C1 segment of cervical spinal cord (tissue), 14 donors: ENCODE data around the gene ATG10.

Experiments used
- DNase-seq, 14 donors: peaks; one replicate each; lab custom pipeline; 2025; lab: John Stamatoyannopoulos, UW

The ATG10 gene

DNA sequence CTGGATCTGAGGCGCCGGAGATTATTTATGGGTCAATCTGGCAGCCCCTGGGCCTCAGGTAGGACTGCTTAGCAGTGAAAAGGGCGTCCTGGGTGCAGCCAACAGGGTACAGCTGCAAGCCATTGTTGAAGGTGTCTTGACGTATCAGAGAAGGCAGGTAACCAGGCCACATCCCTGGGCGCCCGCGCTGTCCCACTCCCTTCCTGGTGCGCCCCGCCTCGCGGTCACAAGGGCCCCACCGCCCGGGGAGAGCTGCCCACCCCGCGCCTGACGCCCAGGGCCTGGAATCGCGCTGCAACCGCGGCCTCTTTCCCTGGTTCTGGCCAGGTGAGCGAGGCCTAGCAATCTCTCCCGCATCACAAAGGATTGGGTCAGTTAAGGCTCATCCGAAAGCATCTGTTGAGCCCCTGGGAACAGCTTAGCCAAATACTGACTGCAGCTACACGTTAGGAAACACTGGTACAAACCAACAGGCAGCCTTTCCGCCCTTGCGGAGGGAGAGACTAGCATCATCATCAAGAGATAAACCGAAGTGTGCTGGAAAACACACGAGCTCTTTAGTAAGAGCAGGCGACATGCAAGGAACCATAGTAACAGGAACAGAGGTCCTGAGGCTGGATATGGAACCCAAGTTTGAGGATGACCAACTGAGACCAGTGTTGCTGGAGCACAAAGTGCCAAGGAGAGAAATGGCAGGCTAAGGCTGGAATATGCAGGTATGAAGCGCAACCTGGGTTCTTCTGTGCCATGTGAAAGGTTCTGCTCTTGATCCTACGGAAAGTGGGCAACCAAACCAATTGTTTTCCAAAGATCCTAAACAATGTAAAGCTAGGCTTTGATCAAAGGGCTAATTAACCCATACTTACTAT lies 302.8 kb downstream of the ATG10 start:
- no peak for DNase-seq

DNA sequence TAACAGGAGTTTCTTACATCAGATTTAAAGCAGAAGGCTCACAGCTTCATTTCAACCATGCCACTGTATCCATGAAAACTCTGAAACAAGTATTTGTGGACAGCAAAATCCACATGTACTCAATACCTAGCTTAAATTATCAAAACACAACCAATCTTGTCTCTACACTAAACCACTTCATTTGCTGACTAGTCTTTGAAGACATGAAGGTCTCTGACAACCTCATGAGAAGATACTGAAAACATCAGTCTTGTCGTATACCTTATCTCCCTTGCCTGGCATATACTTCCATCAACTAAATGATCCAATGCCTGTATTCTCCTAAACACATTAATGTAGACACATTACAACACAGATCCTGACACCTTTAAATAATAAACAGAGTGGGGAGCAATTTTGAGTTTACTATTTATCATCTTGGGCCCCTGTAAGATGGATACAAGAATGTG lies 303.4 kb downstream of the ATG10 start:
- DNase-seq: no peak

DNA sequence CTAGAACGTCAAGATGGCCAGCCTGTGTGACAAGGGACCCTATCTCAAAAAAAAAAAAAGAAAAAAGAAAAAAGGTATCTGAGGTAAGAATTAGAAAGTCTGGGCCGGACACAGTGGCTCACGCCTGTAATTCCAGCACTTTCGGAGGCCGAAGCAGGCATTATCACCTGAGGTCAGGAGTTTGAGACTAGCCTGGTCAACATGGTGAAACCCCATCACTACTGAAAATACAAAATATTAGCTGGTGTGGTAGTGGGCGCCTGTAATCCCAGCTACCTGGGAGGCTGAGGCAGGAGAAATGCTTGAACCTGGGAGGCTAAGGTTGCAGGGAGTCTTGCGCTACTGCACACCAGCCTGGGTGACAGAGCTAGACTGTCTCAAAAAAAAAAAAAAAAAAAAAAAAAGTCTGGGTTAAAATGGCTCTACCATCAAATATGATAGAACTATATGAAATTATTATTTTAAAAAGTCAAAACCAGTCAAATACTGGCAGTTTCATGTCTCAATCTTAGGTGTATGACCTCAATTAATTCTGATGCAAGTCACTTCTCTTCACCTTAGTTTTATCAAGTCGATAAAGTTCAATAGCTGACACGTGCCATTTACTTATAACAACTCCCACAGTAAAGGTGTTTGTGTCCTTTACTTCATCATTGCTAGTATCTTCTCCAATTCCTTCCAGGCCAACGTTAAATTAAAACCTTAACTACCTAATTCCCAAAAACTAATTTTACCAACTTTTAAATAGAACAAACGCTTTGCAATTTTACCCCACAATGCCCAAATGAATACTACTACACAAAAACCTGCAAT lies 305.2 kb downstream of the ATG10 start:
- DNase-seq: no peak

DNA sequence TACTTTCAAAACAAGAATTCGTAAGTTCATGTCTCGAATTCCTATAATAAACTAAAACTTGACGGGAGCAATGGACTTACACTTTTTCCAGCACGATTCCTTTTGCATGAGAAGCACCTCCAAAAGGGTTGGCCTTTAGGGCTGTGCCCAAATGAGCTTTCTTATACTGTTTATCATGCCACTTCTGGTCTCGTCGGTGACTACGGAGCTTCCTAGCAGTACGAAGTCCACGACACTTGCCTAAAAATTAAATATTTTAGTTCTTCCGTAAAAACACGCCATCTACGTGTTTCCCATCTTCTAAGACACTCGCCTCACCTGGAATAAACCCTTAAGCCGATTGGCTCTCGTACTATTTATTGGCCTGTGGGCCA lies 305.8 kb downstream of the ATG10 start:
- no peak for DNase-seq

DNA sequence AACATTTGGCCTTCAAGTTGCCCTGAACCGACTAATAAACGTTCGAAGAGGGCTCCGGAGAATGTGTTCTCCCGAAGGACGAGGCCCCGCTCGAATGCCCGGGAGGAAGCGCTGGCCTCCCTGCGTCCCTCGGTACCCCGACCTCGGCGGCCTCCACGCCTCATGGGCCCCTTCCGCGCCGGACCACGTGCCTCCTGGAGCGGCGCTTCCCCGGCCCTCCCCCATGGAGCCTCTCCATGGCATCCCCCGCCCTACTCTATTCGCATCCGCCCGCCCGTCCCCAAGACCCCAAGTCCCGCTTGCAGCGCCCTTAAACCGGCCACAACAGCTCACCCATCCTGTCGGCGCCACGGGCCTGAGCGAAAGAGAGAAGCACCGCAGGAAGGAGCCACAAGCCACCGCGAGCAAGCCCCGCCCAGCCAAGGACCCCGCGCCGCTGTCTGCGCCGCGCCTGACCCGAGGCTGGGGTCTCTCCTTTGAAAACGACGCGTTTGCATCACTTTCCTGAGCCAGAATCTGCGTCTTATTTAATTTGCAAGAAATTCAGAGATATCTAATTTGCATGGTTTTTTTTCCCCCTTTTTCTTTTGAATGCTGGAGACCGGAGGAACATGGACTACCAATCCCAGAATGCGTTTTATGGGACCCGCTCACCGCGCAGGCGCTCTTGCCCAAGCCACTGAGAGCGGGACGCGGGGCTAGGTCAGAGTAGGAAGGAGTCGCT lies 306.3 kb downstream of the ATG10 start, which contains the start of gene RPS23:
Gene RPS23, minus strand, starts transcription at position 368 of the 724 bp plus-strand sequence. Its CDS starts 31 bp downstream, at position 337.
- DNase-seq: peak; percentile 67 to 98 (median 94)

DNA sequence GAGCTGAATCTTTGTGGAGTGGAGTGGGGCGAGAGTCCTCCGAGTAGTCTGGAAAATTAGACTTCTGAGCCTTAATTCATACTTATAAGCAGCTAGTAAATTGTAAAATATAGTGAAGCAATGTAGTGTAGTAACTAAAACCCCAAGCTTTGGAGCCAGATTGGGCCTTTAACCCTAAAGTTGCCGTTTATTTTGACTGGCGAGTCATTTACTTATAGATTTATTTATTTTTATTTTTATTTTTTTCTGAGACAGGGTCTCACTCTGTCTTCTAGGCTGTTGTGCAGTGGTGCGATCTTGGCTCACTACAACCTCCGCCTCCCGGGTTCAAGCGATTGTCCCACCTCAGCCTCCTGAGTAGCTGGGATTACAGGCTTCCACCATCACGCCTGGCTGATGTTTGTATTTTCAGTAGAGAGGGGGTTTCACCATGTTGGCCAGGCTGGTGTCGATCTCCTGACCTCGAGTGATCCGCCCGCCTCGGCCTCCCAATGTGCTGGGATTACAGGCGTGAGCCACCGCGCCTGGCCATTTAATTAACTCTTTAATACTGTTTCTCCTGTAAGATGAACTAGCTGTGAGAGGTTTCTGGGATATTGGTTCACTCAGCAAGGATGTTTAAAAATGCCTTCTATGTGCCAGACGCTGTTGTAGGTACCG lies 307.0 kb downstream of the ATG10 start:
- DNase-seq: no peak

DNA sequence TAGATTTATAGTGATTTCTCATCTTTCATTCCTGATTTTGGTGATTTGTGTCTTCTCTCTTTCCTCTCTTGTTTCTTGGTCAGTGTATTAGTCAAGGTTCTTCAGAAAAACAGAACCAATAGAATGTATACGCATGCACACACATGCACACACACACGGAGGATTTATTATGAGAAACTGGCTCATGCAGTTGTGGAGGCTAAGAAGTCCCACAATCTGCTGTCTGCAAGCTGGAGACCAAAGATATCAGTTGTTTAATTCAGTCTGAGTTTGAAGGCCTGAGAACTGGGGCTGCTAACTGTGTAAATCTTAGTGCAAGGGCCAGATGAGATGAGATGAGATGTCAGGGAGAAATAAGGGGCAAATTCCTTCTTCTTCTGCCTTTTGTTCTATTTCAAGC lies 312.1 kb downstream of the ATG10 start:
- DNase-seq: no peak

DNA sequence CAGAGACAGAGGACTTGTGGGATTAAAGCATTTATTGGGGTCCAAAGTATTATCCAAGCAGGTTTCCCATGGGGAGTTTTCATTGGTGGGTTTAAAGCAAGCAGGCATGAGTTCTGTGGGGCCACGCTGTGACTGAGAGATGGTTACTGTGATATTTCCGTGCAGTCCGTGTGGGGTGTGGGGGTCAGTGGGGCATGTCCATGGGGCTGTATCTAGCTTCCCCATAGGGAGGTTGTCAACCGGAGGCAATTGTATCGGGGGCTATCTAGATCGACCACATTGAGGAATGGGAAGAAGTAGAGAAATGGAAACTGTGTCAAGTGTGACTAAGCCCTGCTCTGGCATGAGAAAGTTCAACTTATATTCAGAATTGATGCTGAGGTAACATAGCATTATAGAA lies 313.4 kb downstream of the ATG10 start:
- DNase-seq: no peak

DNA sequence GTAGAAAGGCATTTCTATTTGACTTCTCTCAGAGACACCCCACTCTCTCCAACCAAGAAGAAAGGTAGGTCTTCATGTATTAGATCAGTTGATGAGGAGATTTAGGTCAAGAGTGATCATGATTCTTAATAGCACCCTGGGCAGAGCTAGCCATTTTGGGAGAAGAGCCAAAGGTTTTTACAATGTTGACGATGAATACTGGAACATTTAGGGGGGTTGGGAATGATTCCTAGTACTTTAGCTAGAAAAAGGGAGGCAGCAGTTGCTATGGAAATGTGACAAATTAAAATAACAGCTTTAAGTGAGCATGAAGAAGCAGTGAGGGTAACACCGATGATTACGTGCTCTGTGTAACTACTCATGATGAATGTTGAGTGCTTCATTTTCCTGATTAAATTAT lies 315.8 kb downstream of the ATG10 start:
- peak in 1 of 14 donors; percentile 1 for DNase-seq

DNA sequence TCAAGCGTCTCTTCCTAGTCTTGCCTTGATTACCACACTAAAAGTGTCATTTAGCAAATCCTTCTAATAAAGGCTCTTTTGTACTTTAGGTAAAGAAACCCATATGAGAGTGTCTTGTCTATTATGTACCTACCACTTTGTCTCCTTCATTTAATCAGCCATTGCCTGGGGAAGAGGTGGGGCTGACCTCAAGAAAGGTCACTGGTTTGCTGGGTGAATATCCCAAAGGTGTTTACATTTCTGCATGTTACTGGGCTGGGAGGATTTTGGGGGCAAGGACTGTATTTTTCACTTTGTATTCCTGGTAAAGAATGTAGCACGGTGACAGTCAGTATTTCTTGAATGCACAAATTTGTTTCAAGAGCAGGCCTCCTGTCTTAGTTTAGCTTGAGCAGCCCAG lies 318.2 kb downstream of the ATG10 start:
- no peak for DNase-seq

DNA sequence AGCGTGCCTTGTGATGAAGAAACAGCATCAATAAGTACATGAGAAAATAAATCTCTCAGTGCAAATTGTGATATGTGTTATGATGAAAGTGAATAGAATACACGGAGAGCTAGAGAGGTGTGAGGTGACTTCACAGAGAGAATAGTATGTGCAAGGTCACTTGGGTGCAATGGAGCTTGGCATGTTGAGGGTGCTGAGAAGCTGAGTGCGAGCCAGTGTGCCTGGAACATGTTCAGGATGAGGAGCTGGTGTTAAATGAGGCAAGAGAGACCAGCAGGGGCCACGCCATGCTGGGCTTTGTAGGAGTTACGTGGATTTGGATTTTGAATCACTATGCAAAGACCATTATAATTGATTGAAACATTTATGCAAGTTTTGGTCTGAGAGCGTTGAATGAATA lies 319.1 kb downstream of the ATG10 start:
- DNase-seq: no peak

DNA sequence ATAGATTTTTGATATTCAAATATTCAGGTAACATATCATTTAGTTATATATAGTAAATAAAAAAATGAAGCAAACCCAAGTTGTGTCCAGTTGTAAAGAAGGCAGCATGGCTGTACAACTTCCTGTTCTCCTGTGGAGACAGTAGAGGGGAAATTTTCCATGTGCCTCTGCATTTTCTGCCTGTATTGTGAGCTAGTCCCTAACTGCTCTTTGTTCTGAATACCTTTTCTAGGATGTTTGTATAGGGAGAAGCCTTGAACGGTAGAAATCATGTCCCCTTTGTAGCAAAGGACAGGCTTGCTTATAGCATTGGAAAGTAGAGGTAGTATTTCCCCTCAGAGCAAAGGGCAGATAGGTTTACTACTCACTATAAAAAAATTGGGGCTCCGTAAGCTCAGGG lies 319.6 kb downstream of the ATG10 start:
- DNase-seq: no peak

DNA sequence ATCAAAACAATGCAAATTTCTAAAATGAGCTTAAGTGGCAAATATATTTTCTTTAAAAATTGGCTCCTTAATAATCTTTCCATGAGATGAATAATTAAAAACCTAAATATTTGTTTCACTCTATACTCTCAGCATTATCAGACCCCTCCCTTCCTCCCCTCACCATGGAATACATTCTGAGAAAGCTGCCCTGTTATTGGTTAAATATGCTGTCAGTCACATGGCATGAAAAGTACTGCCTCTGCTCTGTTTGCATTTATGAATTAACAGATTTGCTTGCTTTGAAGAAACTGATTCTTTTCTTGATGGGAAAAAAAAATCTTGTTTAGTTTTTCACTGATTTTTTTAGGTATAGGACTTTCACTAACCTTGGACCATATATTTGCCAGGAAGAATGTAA lies 323.3 kb downstream of the ATG10 start:
- DNase-seq: no peak

DNA sequence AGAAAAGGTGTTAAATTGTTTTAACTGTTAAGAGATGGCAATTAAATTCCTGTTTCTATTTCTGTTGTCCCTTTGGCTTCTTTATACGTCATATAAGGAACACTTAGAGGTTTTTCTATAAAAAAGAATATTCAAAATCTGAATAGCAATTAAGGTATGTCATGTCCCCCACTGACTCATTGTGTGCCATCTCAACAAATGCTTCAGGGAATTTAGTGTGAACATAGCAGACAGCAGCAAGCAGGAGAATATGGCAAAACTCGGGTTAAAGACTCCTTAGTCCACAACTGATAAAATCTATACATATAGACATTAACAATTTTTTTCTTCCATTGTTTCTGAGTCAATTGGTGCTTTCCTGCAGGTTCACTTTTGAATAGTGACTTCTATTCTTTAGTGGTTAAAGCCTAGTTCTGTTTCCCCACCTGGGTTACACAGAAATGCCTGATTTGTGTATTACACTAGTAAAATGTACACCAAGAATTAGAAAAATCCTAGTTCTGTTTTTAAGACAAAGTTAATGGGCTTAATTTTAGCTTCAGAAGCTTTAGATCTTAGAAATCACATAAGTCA lies 324.2 kb downstream of the ATG10 start:
- no peak for DNase-seq

DNA sequence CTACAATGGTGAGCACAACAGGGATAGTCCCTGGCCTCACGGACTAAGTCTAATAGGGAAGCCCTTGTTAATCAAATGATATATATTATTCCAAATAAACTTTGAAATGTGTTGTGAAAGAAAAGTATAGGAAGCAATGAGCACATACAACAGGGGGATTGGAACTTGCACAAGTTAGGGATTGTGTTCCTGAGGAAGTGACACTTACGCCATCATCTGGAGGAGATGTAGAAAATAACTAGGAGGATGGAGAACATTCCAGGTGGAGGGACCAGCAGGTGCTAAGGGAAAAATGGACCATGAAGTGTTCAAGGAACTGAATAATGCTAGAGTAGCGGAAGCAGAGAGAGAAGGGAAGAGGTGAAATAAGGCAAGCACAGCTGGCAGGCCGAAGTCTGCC lies 325.1 kb downstream of the ATG10 start:
- no peak for DNase-seq

DNA sequence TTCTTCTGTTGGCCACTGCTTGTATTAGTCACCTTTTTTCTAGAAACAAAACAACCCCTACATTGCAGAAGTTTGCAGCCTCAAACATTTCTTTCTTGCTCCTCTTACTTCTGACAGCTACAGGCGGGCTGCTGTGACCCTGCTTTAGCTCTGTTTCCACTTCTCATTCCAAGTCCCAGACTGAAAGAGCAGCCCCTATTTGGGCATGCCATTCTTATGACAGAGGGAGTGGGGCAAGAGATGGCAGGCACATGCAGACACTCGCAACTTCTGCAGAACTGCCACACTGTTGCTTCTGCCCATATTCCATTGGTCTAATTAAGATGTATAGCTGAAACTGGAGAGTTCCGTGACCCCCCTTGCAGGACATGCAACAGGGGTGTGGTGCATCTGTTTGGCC lies 325.9 kb downstream of the ATG10 start:
- DNase-seq: no peak

DNA sequence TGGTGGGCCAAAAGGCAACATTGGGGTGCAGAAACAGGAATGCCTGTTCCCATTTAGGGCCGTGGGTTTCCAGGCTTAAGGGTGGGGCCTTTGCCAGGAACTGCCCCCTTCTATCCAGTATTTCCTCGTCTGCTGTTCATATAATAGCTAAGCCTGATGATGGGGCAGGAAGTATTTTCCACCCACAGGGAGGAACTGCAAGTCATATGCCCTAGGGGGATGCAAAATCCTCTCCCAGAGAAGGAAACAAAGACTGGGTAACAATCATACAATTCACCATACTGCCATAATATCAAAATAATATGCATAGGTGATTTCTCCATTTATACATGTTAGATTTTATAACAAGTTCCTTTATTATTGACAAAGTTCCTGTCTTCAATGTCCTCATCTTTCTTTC lies 326.8 kb downstream of the ATG10 start:
- no peak for DNase-seq

DNA sequence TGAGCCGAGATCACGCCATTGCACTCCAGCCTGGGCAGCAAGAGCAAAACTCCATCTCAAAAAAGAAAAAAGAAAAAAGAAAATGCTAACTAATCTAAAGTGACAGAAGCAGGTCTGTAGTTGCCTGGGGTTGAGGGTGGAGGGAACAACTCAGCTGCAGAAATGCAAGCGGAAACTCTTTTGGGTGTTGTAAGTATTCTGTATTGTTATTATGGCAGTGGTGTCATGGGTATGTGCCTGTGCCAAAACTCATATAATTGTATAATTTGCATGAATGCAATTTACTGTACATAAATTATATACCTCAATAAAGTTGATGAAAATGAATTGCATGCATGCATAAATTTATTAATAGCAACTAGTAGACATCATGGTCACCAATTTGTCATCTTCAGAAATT lies 329.4 kb downstream of the ATG10 start:
- DNase-seq: no peak
